Body of pancreas (tissue), 4 donors: Measurements from ENCODE around the gene BBIP1. TPM values are rescaled to one million over a fixed set of nuclear protein-coding genes. Genes with fewer than 3 reads are reported as not detected.

Experiments
- ATAC-seq: fragments of 150-250 bp; one replicate; pipeline ENCODE4 v1.9.1; 2016
- DNase-seq, 4 donors: peaks; one replicate each; pipeline ENCODE4 v3.0.0-alpha.2; 2019
- H3K27ac ChIP-seq, 4 donors: fragments of 200-600 bp; sonication (generic); 1 replicate in 3 of 4; 2 replicates in 1 of 4; pipeline versions ENCODE4 v1.5.1 to v1.6.1; 2016 to 2019; ENCODE audit warnings: mild to moderate bottlenecking in 1 of 4, mixed read lengths in 1 of 4, moderate library complexity in 1 of 4
- H3K27me3 ChIP-seq, 2 donors: fragments of 200-600 bp; sonication (generic); one replicate each; pipeline ENCODE4 v1.6.0; 2016; ENCODE audit warnings: mild to moderate bottlenecking in 1 of 2
- H3K36me3 ChIP-seq, 2 donors: fragments of 200-600 bp; sonication (generic); replicated peaks in 1 of 2; 2 replicates each; pipeline ENCODE4 v1.5.1; 2016; ENCODE audit warnings: low read depth in 2 of 2; ENCODE audit not compliant: insufficient read depth in 1 of 2
- H3K4me1 ChIP-seq: fragments of 200-600 bp; sonication (generic); one replicate; pipeline ENCODE4 v1.6.0; 2016
- H3K4me3 ChIP-seq, 2 donors: fragments of 200-600 bp; sonication (generic); 1 replicate in 1 of 2; 2 replicates in 1 of 2; pipeline ENCODE4 v1.5.1; 2016 to 2019
- H3K9me3 ChIP-seq, 3 donors: fragments of 200-600 bp; sonication (generic); 1 replicate in 2 of 3; 2 replicates in 1 of 3; pipeline ENCODE4 v1.5.1; 2016
- POLR2A ChIP-seq, 3 donors: fragments of 450-650 bp; IDR thresholded peaks; one replicate each; pipeline ENCODE4 v1.6.1; 2016; ENCODE audit warnings: antibody characterized with exemption in 3 of 3, mild to moderate bottlenecking in 2 of 3
- WGBS, 2 donors: methylation state at CpG; one replicate each; pipeline ENCODE4 v1.1.5; 2017; 5-methylcytosine and 5-hydroxymethylcytosine counted together
- intact Hi-C: fragments of 100-400 bp; cut with DNase I; formaldehyde crosslinking; loops from one replicate; pipeline ENCODE4 v1.15.1; 2023
- total RNA-seq, 2 donors: library from RNA; depleted of rRNA; stranded (reverse); fragments of >200 nt; gene quantifications; one replicate each; pipeline ENCODE4 v1.1.0, GENCODE V29; 2016
- TF ChIP-seq, protein P1 (sequence below), 7 experiments: fragments of 450-650 bp in 4 of 7; fragments of 200-600 bp in 3 of 7; sonication (generic) in 3 of 7; IDR thresholded peaks; one replicate each; pipeline ENCODE4 v1.5.1; 2016 to 2019; ENCODE audit warnings: antibody characterized with exemption in 7 of 7

The BBIP1 gene
- total RNA-seq, 2 donors from 2014 or later, result 2.0 to 22.3 TPM

DNA sequence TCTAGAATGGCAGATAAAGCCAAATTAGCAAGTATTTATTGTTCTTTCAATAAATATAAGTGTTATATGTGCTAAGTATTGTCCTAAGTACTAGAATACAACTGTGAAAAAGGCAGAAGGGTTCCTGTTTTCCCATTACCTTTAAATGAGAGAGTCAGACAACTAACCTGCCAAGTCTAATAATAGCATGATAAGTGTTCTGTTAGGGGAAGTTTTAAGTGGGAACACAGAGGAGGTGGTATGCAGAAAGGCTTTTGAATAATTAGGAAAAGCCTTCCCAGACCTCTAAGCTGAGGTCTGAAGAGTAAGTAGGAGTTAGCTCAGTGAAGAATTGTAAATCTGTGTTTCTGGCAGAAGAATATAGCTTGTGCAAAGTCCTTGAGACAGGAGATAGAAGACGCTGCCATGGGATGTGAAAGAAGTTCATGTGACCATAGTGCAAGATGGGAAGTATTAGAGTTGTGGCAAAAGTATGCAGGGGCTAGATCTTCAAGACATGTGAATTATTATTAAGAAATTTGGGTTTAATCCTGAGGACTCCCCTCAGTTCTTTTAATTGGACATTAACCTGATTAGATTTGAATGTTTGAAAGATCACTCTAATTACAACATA, 12.9 kb upstream of the BBIP1 start:
- WGBS, 2 donors, result 26 to 35% methylated on average over 1 of the region's 1 CpG
- Histone ChIP-seq H3K4me3 (no peak overlapping the region), H3K27ac (peak overlapping the region in 1 of 4 donors; percentile 12), H3K36me3 (no peaks in the 10 kb centered on the region), H3K4me1 (peaks cover 41% of the 10 kb centered on the region), H3K9me3 (no peaks in the 10 kb centered on the region), H3K27me3 (no peaks in the 10 kb centered on the region)
- ATAC-seq, result no peak
- no peak for TF ChIP-seq POLR2A (IDR thresholded peaks at IDR 0.05)
- TF ChIP-seq, protein P1, sequence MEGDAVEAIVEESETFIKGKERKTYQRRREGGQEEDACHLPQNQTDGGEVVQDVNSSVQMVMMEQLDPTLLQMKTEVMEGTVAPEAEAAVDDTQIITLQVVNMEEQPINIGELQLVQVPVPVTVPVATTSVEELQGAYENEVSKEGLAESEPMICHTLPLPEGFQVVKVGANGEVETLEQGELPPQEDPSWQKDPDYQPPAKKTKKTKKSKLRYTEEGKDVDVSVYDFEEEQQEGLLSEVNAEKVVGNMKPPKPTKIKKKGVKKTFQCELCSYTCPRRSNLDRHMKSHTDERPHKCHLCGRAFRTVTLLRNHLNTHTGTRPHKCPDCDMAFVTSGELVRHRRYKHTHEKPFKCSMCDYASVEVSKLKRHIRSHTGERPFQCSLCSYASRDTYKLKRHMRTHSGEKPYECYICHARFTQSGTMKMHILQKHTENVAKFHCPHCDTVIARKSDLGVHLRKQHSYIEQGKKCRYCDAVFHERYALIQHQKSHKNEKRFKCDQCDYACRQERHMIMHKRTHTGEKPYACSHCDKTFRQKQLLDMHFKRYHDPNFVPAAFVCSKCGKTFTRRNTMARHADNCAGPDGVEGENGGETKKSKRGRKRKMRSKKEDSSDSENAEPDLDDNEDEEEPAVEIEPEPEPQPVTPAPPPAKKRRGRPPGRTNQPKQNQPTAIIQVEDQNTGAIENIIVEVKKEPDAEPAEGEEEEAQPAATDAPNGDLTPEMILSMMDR (IDR thresholded peaks at IDR 0.05), result no peak
- DNase-seq, result no peak
- intact Hi-C loops, result no loop called here

DNA sequence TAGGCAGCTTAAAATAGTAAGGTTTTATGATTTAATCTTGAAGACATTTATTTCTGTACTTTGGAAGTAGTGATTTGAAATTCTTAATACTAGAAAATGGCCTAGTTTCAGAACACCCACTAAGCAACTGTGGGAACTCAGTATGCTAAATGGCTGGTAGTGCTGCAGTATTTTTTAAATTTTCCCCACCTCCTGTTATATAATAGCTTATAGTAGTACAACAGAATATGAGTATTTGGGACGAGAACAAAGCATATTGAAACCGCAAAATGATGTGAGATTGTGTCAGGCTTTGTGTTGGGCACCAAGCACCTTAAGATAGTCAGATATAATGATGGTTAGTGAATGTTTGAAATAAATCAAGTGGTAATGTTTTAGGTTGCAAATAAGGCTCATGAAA, 8.5 kb upstream of the BBIP1 start:
- no peaks in the 10 kb centered on the region for H3K9me3 ChIP-seq
- 96 to 98% methylated on average over 2 of the region's 2 CpGs for WGBS, 2 donors
- ATAC-seq, result no peak
- no peaks in the 10 kb centered on the region for H3K27me3 ChIP-seq
- no peak overlapping the region for H3K4me3 ChIP-seq
- no peak for TF ChIP-seq POLR2A (IDR thresholded peaks at IDR 0.05)
- TF ChIP-seq, protein P1 (IDR thresholded peaks at IDR 0.05), result no peak
- H3K4me1 ChIP-seq, result peaks cover 52% of the 10 kb centered on the region
- intact Hi-C loops, result no loop called here
- DNase-seq, result no peak
- no peak overlapping the region for H3K27ac ChIP-seq
- H3K36me3 ChIP-seq, result no peaks in the 10 kb centered on the region

DNA sequence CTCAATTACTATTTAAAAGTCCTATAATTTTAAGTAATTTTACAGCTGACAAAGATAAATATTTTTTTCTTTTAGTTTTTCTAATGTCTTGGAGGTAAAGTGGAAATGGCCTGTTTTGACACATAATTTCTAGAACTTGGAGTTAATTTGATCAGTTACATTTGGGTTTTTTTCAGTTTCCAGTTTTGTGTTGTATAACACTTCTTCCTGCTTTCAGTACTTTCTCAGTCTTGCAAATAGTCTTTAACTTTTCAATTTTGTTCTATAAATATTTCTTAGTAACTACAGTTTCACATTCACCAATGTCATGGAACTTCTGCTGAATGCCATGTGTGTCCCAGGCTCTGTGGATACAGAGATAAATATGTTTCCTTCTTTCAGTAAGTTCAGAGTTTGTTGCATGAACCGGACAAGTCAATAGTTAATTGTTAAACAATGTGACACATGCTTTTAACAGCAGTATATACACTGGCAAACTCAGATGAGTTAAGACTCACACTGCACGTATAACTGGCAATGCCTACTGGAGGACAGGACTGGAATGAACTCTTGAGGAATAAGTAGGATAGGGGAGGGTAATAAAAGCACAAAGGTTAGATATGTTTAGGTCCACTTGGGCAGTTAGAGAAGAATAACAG, 5.0 kb upstream of the BBIP1 start:
- H3K36me3 ChIP-seq, result no peaks in the 10 kb centered on the region
- intact Hi-C loops, result no loop called here
- no peak for DNase-seq
- no peaks in the 10 kb centered on the region for H3K27me3 ChIP-seq
- TF ChIP-seq, protein P1 (IDR thresholded peaks at IDR 0.05), result no peak
- TF ChIP-seq POLR2A (IDR thresholded peaks at IDR 0.05), result no peak
- 17 to 24% methylated on average over 2 of the region's 2 CpGs for WGBS, 2 donors
- H3K9me3 ChIP-seq, result no peaks in the 10 kb centered on the region
- H3K4me1 ChIP-seq, result peaks cover 29% of the 10 kb centered on the region
- peak overlapping the region in 1 of 4 donors; percentile 52 for H3K27ac ChIP-seq
- no peak for ATAC-seq
- H3K4me3 ChIP-seq, result no peak overlapping the region

DNA sequence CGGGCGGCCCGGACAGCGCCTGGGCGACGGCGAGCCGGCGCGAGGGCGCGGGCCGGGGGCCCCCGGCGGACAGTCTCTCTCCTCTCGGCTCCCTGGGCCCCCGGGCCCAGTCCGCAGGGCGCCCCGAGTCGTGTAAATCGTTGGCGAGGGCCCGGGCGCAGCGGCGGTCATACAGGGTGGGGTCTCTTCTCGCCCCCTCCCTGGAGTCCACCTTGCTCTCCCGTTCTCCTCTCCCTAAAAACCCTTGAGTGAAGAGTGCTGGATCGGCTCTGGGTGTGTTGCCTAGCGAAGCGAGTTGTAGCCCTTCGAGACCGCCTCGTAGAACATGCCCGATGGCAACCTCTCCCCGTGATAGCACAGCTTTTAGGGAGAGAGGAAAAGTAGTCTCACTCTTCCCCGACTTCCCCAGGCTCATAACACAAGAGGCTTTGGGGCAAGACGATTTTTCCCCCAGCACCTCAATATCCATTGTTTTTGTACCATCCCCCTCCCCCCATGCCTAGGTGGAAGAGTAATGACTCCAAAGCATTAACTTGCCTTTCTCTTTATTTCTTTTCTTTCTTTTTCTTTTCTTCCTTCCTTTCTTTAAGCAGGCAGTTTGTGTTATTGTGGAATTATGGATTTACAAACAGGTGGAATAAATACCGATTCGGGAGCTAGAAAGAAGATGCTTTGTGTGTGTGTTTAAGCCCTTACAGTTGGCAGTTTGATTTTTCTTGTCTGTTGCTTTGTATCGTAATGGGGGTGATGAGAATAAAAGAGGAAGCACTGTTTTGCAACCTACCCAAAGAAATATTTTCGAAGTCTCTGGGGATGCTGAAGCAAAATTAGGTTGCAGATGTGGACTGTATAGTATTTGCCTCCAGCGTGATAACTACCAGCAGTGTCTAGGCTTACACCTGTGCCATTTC, 1.2 kb upstream of the BBIP1 start:
- ATAC-seq, result no peak
- H3K4me3 ChIP-seq, result peak overlapping the region; percentile 26 to 66
- H3K36me3 ChIP-seq, result no peaks in the 10 kb centered on the region
- H3K4me1 ChIP-seq, result peaks cover 46% of the 10 kb centered on the region
- H3K9me3 ChIP-seq, result no peaks in the 10 kb centered on the region
- no peaks in the 10 kb centered on the region for H3K27me3 ChIP-seq
- WGBS, 2 donors, result 0% methylated on average over 15 to 41 of the region's 44 CpGs
- H3K27ac ChIP-seq, result peak overlapping the region; percentile 86 to 100 (median 94)
- intact Hi-C loops, result no loop called here
- peak; percentile 41 to 48 (median 45) for DNase-seq
- no peak for TF ChIP-seq POLR2A (IDR thresholded peaks at IDR 0.05)
- TF ChIP-seq, protein P1 (IDR thresholded peaks at IDR 0.05), result no peak
